BE2C (cell line): ENCODE data around the gene INHBC.
"Not testable (repeated sequence)": the region's sequence is repeated elsewhere in the genome, so short reads cannot be mapped to it uniquely, and the experiment has no call there.

Experiments
- DNase-seq: peaks from one replicate; pipeline ENCODE4 v3.0.0-alpha.2; 2020
- H3K27me3 ChIP-seq: fragments of 250-450 bp; sonication (Bioruptor Pico); 2 replicates; pipeline ENCODE4 v1.5.1; 2020; ENCODE audit warnings: mild to moderate bottlenecking
- H3K36me3 ChIP-seq: fragments of 250-450 bp; sonication (Bioruptor Pico); 2 replicates; pipeline ENCODE4 v1.5.1; 2020; ENCODE audit warnings: mild to moderate bottlenecking
- H3K4me1 ChIP-seq: fragments of 250-450 bp; sonication (Bioruptor Pico); 2 replicates; pipeline ENCODE4 v1.5.1; 2020
- H3K4me3 ChIP-seq: 2 replicates; pipeline ENCODE4 v1.5.1; 2011; ENCODE audit warnings: low read depth, low read length
- H3K9me3 ChIP-seq: fragments of 250-450 bp; sonication (Bioruptor Pico); 2 replicates; pipeline ENCODE4 v1.5.1; 2020
- TF ChIP-seq, protein P1 (sequence below): IDR thresholded peaks from 2 replicates; pipeline ENCODE4 v1.5.1; 2012; ENCODE audit warnings: mild to moderate bottlenecking, low read depth, low read length

INHBC gene

DNA sequence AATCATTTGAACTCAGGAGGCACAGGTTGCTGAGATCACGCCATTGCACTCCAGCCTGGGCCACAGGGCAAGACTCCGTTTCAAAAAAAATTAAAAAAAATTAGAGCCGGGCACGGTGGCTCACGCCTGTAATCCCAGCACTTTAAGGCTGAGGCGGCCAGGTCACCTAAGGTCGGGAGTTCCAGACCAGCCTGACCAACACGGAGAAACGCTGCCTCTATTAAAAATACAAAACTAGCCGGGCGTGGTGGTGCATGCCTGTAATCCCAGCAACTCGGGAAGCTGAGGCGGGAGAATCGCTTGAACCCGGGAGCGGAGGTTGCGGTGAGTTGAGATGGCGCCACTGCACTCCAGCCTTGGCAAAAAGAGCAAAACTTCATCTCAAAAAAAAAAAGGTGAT, 39.5 kb upstream of the INHBC start:
- Histone ChIP-seq H3K4me1 (no peaks in the 10 kb centered on the region), H3K36me3 (peaks cover 11% of the 10 kb centered on the region; the same call in 1 of the 2 replicates), H3K27me3 (no peaks in the 10 kb centered on the region), H3K4me3 (no peak overlapping the region), H3K9me3 (no peaks in the 10 kb centered on the region)
- TF ChIP-seq, protein P1, sequence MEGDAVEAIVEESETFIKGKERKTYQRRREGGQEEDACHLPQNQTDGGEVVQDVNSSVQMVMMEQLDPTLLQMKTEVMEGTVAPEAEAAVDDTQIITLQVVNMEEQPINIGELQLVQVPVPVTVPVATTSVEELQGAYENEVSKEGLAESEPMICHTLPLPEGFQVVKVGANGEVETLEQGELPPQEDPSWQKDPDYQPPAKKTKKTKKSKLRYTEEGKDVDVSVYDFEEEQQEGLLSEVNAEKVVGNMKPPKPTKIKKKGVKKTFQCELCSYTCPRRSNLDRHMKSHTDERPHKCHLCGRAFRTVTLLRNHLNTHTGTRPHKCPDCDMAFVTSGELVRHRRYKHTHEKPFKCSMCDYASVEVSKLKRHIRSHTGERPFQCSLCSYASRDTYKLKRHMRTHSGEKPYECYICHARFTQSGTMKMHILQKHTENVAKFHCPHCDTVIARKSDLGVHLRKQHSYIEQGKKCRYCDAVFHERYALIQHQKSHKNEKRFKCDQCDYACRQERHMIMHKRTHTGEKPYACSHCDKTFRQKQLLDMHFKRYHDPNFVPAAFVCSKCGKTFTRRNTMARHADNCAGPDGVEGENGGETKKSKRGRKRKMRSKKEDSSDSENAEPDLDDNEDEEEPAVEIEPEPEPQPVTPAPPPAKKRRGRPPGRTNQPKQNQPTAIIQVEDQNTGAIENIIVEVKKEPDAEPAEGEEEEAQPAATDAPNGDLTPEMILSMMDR: no peak
- no peak for DNase-seq

DNA sequence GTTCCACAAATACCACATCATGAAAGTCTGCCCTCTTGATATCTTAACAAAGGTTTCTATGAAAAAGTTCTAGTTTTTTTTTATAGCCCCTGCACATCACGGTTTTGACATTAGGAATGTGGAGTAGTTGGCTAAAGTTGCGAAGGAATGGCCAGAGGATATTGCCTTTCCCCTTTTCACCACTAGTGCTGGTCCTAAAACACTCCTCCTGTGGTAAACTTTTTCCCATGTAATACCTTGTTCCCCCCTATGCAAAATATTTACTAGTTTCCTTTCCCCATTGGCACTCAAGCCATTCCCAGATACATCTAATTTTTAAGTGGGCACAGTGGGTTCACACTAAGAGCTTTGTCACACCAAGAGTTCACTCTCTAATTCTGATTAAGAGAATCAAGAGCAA, 37.1 kb upstream of the INHBC start:
- no peaks in the 10 kb centered on the region for H3K9me3 ChIP-seq
- no peak overlapping the region for H3K4me3 ChIP-seq
- no peak for DNase-seq
- H3K36me3 ChIP-seq: peaks cover 11% of the 10 kb centered on the region; the same call in 1 of the 2 replicates
- TF ChIP-seq, protein P1: peak; percentile 27
- no peaks in the 10 kb centered on the region for H3K27me3 ChIP-seq
- H3K4me1 ChIP-seq: no peaks in the 10 kb centered on the region

DNA sequence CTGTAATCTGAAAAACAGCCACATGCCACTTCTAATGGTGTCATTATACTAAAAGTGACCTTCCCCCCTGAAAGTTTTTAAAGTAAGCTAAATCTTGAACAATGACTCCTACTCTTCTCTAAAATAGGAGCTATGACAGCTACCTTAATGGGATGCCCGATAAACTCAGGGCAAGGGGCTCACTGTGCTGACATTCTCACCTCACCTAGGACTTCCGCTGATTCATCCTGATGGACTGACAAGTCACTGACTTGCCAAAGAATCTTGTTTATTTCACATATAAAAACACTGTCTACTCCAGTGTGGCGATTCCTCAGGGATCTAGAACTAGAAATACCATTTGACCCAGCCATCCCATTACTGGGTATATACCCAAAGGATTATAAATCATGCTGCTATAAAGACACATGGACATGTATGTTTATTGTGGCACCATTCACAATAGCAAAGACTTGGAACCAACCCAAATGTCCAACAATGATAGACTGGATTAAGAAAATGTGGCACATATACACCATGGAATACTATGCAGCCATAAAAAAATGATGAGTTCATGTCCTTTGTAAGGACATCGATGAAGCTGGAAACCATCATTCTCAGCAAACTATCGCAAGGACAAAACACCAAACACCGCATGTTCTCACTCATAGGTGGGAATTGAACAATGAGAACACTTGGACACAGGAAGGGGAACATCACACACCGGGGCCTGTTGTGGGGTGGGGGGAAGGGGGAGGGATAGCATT, 34.7 kb upstream of the INHBC start:
- H3K4me1 ChIP-seq, H3K4me3 ChIP-seq, H3K27me3 ChIP-seq, H3K9me3 ChIP-seq, DNase-seq, H3K36me3 ChIP-seq: not testable (repeated sequence)

DNA sequence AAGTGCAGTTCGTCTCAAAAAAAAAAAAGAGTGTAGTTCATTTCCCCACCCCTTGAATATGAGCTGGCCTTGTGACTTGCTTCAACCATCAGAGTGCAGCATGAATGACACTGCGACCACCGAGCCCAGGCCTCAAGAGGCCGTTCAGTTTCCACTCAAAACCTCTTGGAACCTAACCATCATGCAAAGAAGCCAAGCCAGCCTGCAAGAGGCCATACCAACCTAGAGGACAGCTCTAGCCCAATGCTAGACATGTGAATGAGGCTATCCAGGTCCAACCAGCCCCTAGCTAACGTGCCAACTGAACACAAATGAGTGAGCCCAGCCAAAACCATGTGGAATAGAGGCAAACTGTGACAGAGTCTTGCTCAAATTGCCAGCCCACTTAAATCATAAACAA, 33.4 kb upstream of the INHBC start:
- Histone ChIP-seq H3K27me3 (no peaks in the 10 kb centered on the region), H3K4me3 (no peak overlapping the region), H3K9me3 (no peaks in the 10 kb centered on the region), H3K4me1 (no peaks in the 10 kb centered on the region), H3K36me3 (no peaks in the 10 kb centered on the region)
- DNase-seq: no peak
- TF ChIP-seq, protein P1: no peak

DNA sequence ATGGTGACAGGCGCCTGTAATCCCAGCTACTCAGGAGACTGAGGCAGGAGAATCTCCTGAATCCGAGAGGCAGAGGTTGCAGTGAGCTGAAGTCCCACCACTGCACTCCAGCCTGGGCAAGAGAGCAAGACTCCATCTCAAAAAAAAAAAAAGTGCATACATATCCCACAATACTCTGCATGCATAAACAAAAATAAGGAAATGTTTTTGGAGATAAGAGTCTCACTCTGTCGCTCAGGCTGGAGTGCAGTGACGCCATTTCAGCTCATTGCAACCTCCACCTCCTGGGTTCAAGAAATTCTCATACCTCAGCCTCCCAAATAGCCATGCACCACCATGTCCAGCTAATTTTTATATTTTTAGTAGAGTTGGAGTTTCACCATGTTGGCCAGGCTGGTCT, 32.4 kb upstream of the INHBC start:
- H3K36me3 ChIP-seq, H3K27me3 ChIP-seq, H3K4me3 ChIP-seq, H3K9me3 ChIP-seq, H3K4me1 ChIP-seq, DNase-seq: not testable (repeated sequence)

DNA sequence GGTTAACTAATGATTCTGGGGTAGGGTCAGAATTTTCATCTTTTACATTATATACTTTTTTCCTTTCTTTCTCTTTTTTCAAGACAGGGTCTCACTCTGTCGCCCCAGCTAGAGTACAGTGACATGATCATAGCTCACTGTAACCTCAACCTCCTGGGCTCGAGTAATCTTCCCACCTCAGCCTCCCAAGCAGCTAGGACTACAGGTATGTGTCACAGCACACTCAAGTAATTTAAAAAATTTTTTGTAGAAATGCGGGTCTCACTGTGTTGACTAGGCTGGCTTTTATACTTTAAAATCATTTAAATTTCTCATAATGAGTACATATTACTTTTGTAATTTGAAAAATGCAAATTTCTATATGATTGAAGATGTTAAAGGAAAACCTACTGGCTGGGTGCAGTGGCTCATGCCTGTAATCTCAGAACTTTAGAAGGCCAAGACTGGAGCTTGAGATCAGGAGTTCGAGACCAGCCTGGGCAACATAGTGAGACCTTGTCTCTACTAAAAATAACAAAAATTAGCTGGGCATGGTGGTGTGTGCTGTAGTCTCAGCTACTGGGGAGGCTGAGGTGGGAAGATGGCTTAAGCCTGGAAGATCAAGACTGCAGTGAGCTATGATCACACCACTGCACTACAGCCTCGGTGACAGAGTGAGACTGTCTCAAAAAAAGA, 29.5 kb upstream of the INHBC start:
- Histone ChIP-seq H3K4me1 (peaks cover 11% of the 10 kb centered on the region), H3K36me3 (no peaks in the 10 kb centered on the region; the same call in 1 of the 2 replicates), H3K4me3 (no peak overlapping the region), H3K9me3 (no peaks in the 10 kb centered on the region), H3K27me3 (no peaks in the 10 kb centered on the region)
- TF ChIP-seq, protein P1: no peak
- DNase-seq: no peak

DNA sequence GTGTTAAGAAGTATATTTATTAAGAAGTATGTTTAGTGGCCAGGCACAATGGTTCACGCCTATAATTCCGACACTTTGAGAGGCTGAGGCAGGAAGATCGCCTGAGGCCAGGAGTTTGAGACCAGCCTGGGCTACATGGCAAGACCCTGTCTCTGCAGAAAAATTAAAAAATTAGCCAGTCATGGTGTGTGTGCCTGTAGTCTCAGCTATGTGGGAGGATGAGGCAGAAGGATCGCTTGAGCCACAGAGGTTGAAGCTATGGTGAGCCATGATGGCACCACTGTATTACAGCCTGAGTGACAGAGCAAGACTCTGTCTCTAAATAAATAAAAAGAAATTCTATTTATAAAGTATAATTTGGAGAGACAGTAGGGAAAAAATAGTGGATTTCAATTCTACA, 24.1 kb upstream of the INHBC start:
- no peaks in the 10 kb centered on the region for H3K9me3 ChIP-seq
- DNase-seq: no peak
- no peak overlapping the region for H3K4me3 ChIP-seq
- TF ChIP-seq, protein P1: no peak
- H3K36me3 ChIP-seq: no peaks in the 10 kb centered on the region; the same call in 1 of the 2 replicates
- H3K4me1 ChIP-seq: peaks cover 11% of the 10 kb centered on the region
- no peaks in the 10 kb centered on the region for H3K27me3 ChIP-seq

DNA sequence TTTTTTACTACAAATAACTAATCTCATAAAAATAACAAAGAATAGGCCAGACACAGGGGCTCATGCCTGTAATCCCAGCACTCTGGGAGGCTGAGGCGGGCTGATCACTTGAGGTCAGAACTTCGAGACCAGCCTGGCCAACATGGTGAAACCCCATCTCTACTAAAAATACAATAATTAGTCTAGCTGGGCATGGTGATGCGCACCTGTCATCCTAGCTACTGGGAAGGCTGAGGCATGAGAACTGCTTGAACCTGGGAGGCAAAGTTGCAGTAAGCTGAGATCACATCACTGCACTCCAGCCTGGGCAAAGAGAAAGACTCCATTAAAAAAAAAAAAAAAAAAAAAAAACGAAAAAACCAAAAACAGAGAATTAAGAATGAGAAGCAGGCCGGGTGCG, 20.4 kb upstream of the INHBC start:
- not testable (repeated sequence) for H3K4me1 ChIP-seq, DNase-seq, H3K36me3 ChIP-seq

More for the DNA sequence above, 20.4 kb upstream of the INHBC start:
- H3K4me3 ChIP-seq, H3K9me3 ChIP-seq, H3K27me3 ChIP-seq: not testable (repeated sequence)
